GM23248 (cell line): ENCODE measurements around the gene PDXDC1. TPM values are rescaled to one million over a fixed set of nuclear protein-coding genes. Genes with fewer than 3 reads are reported as not detected.
"Not testable (repeated sequence)": the region's sequence is repeated elsewhere in the genome, so short reads cannot be mapped to it uniquely, and the experiment has no call there.

Experiments used
- DNase-seq: peaks from one replicate; pipeline ENCODE4 v3.0.0-alpha.2; 2015
- H2AFZ ChIP-seq: fragments of 200-600 bp; sonication (generic); 2 replicates; pipeline ENCODE4 v1.6.1; 2016; ENCODE audit warnings: antibody characterized with exemption
- H3F3A ChIP-seq: fragments of 200-600 bp; sonication (generic); 2 replicates; pipeline ENCODE4 v1.6.1; 2016; ENCODE audit warnings: mild to moderate bottlenecking, antibody characterized with exemption, mixed run types; ENCODE audit not compliant: insufficient read depth
- H3K27ac ChIP-seq: fragments of 200-600 bp; sonication (generic); 2 replicates; pipeline ENCODE4 v1.5.1; 2016; ENCODE audit warnings: mild to moderate bottlenecking
- H3K27me3 ChIP-seq: fragments of 200-600 bp; sonication (generic); replicated peaks from 2 replicates; pipeline ENCODE4 v1.6.1; 2016; ENCODE audit warnings: mild to moderate bottlenecking; ENCODE audit not compliant: insufficient read depth
- H3K36me3 ChIP-seq: fragments of 200-600 bp; sonication (generic); 2 replicates; pipeline ENCODE4 v1.6.1; 2016; ENCODE audit warnings: low read depth, mild to moderate bottlenecking
- H3K4me1 ChIP-seq: fragments of 200-600 bp; sonication (generic); 2 replicates; pipeline ENCODE4 v1.6.1; 2016; ENCODE audit warnings: mild to moderate bottlenecking; ENCODE audit not compliant: insufficient read depth
- H3K4me2 ChIP-seq: fragments of 200-600 bp; sonication (generic); one replicate; pipeline ENCODE4 v1.6.1; 2016; ENCODE audit warnings: mild to moderate bottlenecking; ENCODE audit not compliant: unreplicated experiment
- H3K4me3 ChIP-seq: fragments of 200-600 bp; sonication (generic); 2 replicates; pipeline ENCODE4 v1.5.1; 2016; ENCODE audit warnings: mild to moderate bottlenecking
- H3K79me2 ChIP-seq: fragments of 200-600 bp; sonication (generic); 2 replicates; pipeline ENCODE4 v1.6.1; 2016; ENCODE audit warnings: mild to moderate bottlenecking; ENCODE audit not compliant: insufficient read depth
- H3K9ac ChIP-seq: fragments of 200-600 bp; sonication (generic); 2 replicates; pipeline ENCODE4 v1.6.1; 2016; ENCODE audit warnings: mild to moderate bottlenecking
- H3K9me2 ChIP-seq: fragments of 200-600 bp; sonication (generic); 2 replicates; pipeline ENCODE4 v1.6.1; 2016; ENCODE audit warnings: mixed run types, mild to moderate bottlenecking, moderate library complexity; ENCODE audit not compliant: insufficient read depth
- H3K9me3 ChIP-seq: fragments of 200-600 bp; sonication (generic); one replicate; pipeline ENCODE4 v1.6.1; 2017; ENCODE audit warnings: low read depth
- H4K20me1 ChIP-seq: fragments of 200-600 bp; sonication (generic); 2 replicates; pipeline ENCODE4 v1.6.0; 2016; ENCODE audit not compliant: insufficient read depth
- WGBS, 2 experiments: methylation state at CpG; one replicate each; pipeline ENCODE4 v1.1.6; 2015 to 2017; ENCODE audit warnings: low lambda C conversion rate in 2 of 2, low coverage in 1 of 2; ENCODE audit errors: missing lambda C conversion rate in 2 of 2; 5-methylcytosine and 5-hydroxymethylcytosine counted together
- in situ Hi-C: fragments of 300-500 bp; cut with MboI; formaldehyde crosslinking; loops from 2 replicates; pipeline ENCODE4 v1.15.0; 2020
- polyA plus RNA-seq: library from polyadenylated mRNA; unstranded; fragments of >200 nt; fragmentation: Nextera tagmentation; extraction: Ambion mirVana; gene quantifications from 2 replicates; pipeline ENCODE4 v1.2.1, GENCODE V29; 2016
- total RNA-seq: library from RNA; depleted of rRNA; stranded (reverse); fragments of >200 nt; shearing (Covaris generic); gene quantifications from 2 replicates; pipeline ENCODE4 v1.2.3, GENCODE V29; 2014

PDXDC1 gene
- total and polyA plus RNA-seq, 2 experiments from 2014 or later: 61.1 to 63.9 TPM

- H3K9me3 ChIP-seq, H3K27me3 ChIP-seq, H4K20me1 ChIP-seq, H3K36me3 ChIP-seq, H2AFZ ChIP-seq, H3K9me2 ChIP-seq, H3K4me3 ChIP-seq, in situ Hi-C loops: not testable (repeated sequence)
- peak overlapping the region; percentile 84 for H3K27ac ChIP-seq
- H3K9ac ChIP-seq: peak overlapping the region; percentile 55
- DNase-seq: peak; percentile 63
- peak overlapping the region; percentile 33 for H3K4me2 ChIP-seq
- peaks cover 42% of the 10 kb centered on the region for H3K4me1 ChIP-seq
- 3% methylated on average over 18 to 19 of the region's 22 CpGs for WGBS, 2 experiments
- peaks cover 15% of the 10 kb centered on the region for H3F3A ChIP-seq
- peaks cover 96% of the 10 kb centered on the region for H3K79me2 ChIP-seq
Measured at GRCh38 chr16:15144092-15144631, 169.3 kb downstream of the PDXDC1 start.

- DNase-seq: peak; percentile 1
- peaks cover 98% of the 10 kb centered on the region for H3K79me2 ChIP-seq
- H3K27me3 ChIP-seq, H4K20me1 ChIP-seq, H3K9me3 ChIP-seq, H3K4me3 ChIP-seq, in situ Hi-C loops, H3K9me2 ChIP-seq, H3K36me3 ChIP-seq, H2AFZ ChIP-seq: not testable (repeated sequence)
- H3K27ac ChIP-seq: peak overlapping the region; percentile 84
- peak overlapping the region; percentile 33 for H3K4me2 ChIP-seq
- peaks cover 42% of the 10 kb centered on the region for H3K4me1 ChIP-seq
- peak overlapping the region; percentile 55 for H3K9ac ChIP-seq
- peaks cover 15% of the 10 kb centered on the region for H3F3A ChIP-seq
- WGBS, 2 experiments: 48 to 50% methylated on average over 18 to 20 of the region's 20 CpGs
Measured at GRCh38 chr16:15144781-15145417, 170.1 kb downstream of the PDXDC1 start.

GRCh38 chr16:15145418-15146263 lies 170.8 kb downstream of the PDXDC1 start:
- H3K36me3 ChIP-seq, H2AFZ ChIP-seq, H3K27me3 ChIP-seq, H3K4me3 ChIP-seq, in situ Hi-C loops, H3K9me3 ChIP-seq, H4K20me1 ChIP-seq, H3K9me2 ChIP-seq: not testable (repeated sequence)
- H3K4me1 ChIP-seq: peaks cover 38% of the 10 kb centered on the region
- H3F3A ChIP-seq: peaks cover 15% of the 10 kb centered on the region
- peak overlapping the region; percentile 25 for H3K4me2 ChIP-seq
- peak; percentile 81 for DNase-seq
- peak overlapping the region; percentile 55 for H3K9ac ChIP-seq
- WGBS, 2 experiments: 14 to 16% methylated on average over 35 of the region's 35 CpGs
- peaks cover 95% of the 10 kb centered on the region for H3K79me2 ChIP-seq
- peak overlapping the region; percentile 84 for H3K27ac ChIP-seq

GRCh38 chr16:15146264-15146662 lies 171.4 kb downstream of the PDXDC1 start:
- Histone ChIP-seq H3K27ac (peak overlapping the region; percentile 84), H3K4me1 (peaks cover 36% of the 10 kb centered on the region), H3F3A (peaks cover 15% of the 10 kb centered on the region), H3K79me2 (peaks cover 89% of the 10 kb centered on the region), H3K4me2 (peak overlapping the region; percentile 14), H3K9ac (peak overlapping the region; percentile 53)
- in situ Hi-C loops, H3K27me3 ChIP-seq, H2AFZ ChIP-seq, H4K20me1 ChIP-seq, H3K36me3 ChIP-seq, H3K4me3 ChIP-seq, H3K9me3 ChIP-seq, H3K9me2 ChIP-seq: not testable (repeated sequence)
- peak; percentile 10 for DNase-seq
- 59 to 61% methylated on average over 20 to 21 of the region's 23 CpGs for WGBS, 2 experiments

- in situ Hi-C loops, H2AFZ ChIP-seq: not testable (repeated sequence)
Measured at GRCh38 chr16:15148831-15149230, 174.0 kb downstream of the PDXDC1 start.

GRCh38 chr16:15149260-15149659 lies 174.4 kb downstream of the PDXDC1 start:
- H2AFZ ChIP-seq, H3K9me3 ChIP-seq, H3K9ac ChIP-seq, H3K27me3 ChIP-seq, DNase-seq, H4K20me1 ChIP-seq, H3K9me2 ChIP-seq, H3K36me3 ChIP-seq, H3K27ac ChIP-seq, H3K4me3 ChIP-seq, H3K4me2 ChIP-seq, in situ Hi-C loops: not testable (repeated sequence)
- H3K79me2 ChIP-seq: peaks cover 67% of the 10 kb centered on the region
- 86 to 90% methylated on average over 12 of the region's 12 CpGs for WGBS, 2 experiments
- H3F3A ChIP-seq: peaks cover 15% of the 10 kb centered on the region
- peaks cover 29% of the 10 kb centered on the region for H3K4me1 ChIP-seq

More at GRCh38 chr16:15148831-15149230, 174.0 kb downstream of the PDXDC1 start:
- Histone ChIP-seq H3F3A (peaks cover 15% of the 10 kb centered on the region), H3K4me1 (peaks cover 29% of the 10 kb centered on the region), H3K79me2 (peaks cover 71% of the 10 kb centered on the region)
- DNase-seq, H3K36me3 ChIP-seq, H3K9ac ChIP-seq, H3K27me3 ChIP-seq, H3K27ac ChIP-seq, H3K9me3 ChIP-seq, H4K20me1 ChIP-seq, H3K9me2 ChIP-seq, H3K4me3 ChIP-seq, H3K4me2 ChIP-seq: not testable (repeated sequence)
- WGBS, 2 experiments: 87 to 94% methylated on average over 15 to 19 of the region's 19 CpGs

- H3K9me3 ChIP-seq, H3K36me3 ChIP-seq, in situ Hi-C loops, H3K27me3 ChIP-seq, H2AFZ ChIP-seq, H3F3A ChIP-seq, H3K4me1 ChIP-seq, H3K9me2 ChIP-seq, H4K20me1 ChIP-seq: not testable (repeated sequence)
- peak overlapping the region; percentile 84 for H3K9ac ChIP-seq
- WGBS, 2 experiments: 0 to 1% methylated on average over 11 to 12 of the region's 48 CpGs
- peak overlapping the region; percentile 80 for H3K4me3 ChIP-seq
- DNase-seq: peak; percentile 56
- H3K4me2 ChIP-seq: peak overlapping the region; percentile 57
- H3K27ac ChIP-seq: peak overlapping the region; percentile 67
- H3K79me2 ChIP-seq: peaks cover 21% of the 10 kb centered on the region
Measured at GRCh38 chr16:15154005-15154404, 179.2 kb downstream of the PDXDC1 start.
